Mucosa of descending colon (tissue), 3 donors: ENCODE data around the gene GLYR1. TPM values are rescaled to one million over a fixed set of nuclear protein-coding genes. Genes with fewer than 3 reads are reported as not detected.
A peak's percentile ranks its signal among the peaks of the same experiment; 100 is the strongest.

Source experiments
- ATAC-seq: fragments of 200-7000 bp; cut with Tn5 transposase; one replicate; pipeline ENCODE4 v1.9.1; 2020; ENCODE audit warnings: mild to moderate bottlenecking, moderate library complexity
- DNase-seq, 3 donors: peaks; one replicate each; pipeline ENCODE4 v3.0.0-alpha.2; 2020
- H3K36me3 ChIP-seq: fragments of 200-600 bp; one replicate; pipeline ENCODE4 v1.8.0; 2021; ENCODE audit warnings: low read depth, mild to moderate bottlenecking
- H3K4me1 ChIP-seq: fragments of 200-600 bp; one replicate; pipeline ENCODE4 v1.8.0; 2021; ENCODE audit warnings: low read depth, mild to moderate bottlenecking
- H3K4me3 ChIP-seq: fragments of 200-600 bp; one replicate; pipeline ENCODE4 v1.8.0; 2021; ENCODE audit warnings: mild to moderate bottlenecking
- H3K9me3 ChIP-seq: fragments of 200-600 bp; one replicate; pipeline ENCODE4 v1.8.0; 2021; ENCODE audit warnings: mild to moderate bottlenecking
- CTCF ChIP-seq: fragments of 200-600 bp; IDR thresholded peaks from one replicate; pipeline ENCODE4 v1.8.0; 2022; ENCODE audit warnings: antibody characterized with exemption, mild to moderate bottlenecking
- intact Hi-C, 2 donors: fragments of 100-400 bp; cut with DNase I in 1 of 2; cut with micrococcal nuclease in 1 of 2; formaldehyde crosslinking; loops; one replicate each; pipeline versions ENCODE4 v1.11.0 to v1.11.1; 2022; cut with DNase I, micrococcal nuclease
- total RNA-seq, 3 donors: library from RNA; stranded (reverse); fragmentation: NEBNext Ultra II Directional in 2 of 3; extraction: Animal tissue kit (Norgen Biotek cat#: 25700) in 2 of 3; gene quantifications; one replicate each; pipeline versions ENCODE4 v1.2.1 to v1.2.4, GENCODE V29; 2021 to 2023
- donor health status: DM: no; HTN: no; CAD: no; lungs with moderate emphysema.
- donor health status: DM: no; HTN: no; CAD: no.
- donor health status: DM: no; HTN: yes; CAD: no.

GLYR1 gene
- total RNA-seq, 3 donors from 2014 or later = 110 to 123 (median 111) TPM

- Histone ChIP-seq H3K36me3 (no peaks in the 10 kb centered on the region), H3K4me1 (peaks cover 21% of the 10 kb centered on the region), H3K9me3 (no peaks in the 10 kb centered on the region), H3K4me3 (peak overlapping the region; percentile 18)
- ATAC-seq (peak; percentile 92), DNase-seq (peak; percentile 98 to 99 (median 99))
- TF ChIP-seq CTCF = no peak
- intact Hi-C loops = no loop called here
Measured at GRCh38 chr16:4768549-4769305, 78.4 kb downstream of the GLYR1 start.

GRCh38 chr16:4767872-4768548, 79.1 kb downstream of the GLYR1 start:
- no peak for TF ChIP-seq CTCF
- intact Hi-C loops = no loop called here
- Histone ChIP-seq H3K4me3 (peak overlapping the region; percentile 18), H3K4me1 (peaks cover 21% of the 10 kb centered on the region), H3K36me3 (no peaks in the 10 kb centered on the region), H3K9me3 (no peaks in the 10 kb centered on the region)
- DNase-seq (peak in 2 of 3 donors; percentile 38 to 51), ATAC-seq (no peak)

DNA sequence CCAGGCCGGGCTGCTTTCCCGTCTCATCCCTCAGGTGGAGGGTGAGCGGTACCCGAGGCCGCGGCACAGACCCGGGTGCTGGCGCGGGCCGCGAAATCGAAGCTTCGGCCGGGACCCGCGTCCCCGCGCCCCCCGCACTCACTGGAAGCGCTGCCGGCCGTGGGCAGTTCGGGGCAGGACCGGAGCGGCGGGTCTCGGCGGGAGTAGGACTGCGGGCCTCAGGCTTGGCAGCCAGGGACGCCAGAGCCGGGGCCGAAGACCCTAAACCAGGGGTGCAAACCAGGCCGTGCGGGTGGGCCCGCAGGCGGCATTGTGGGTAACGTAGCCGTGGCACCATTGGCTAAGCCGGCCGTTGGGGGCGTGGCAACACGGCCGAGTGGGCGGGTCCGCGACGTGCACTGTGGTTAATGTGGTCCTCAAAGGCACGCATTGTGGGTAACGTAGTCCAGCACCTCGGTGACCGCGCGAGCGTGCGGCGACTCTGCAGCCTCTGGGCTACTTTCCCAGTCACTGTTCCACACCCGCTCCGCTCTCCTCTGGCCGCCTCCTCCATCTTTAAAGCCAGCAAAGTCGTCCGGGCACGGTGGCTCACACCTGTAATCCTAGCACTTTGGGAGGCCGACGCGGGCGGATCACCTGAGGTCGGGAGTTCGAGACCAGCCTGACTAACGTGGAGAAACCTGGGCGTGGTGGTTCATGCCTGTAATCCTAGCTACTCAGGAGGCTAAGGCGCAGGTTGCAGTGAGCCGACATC, 80.0 kb downstream of the GLYR1 start, which contains the start of gene ZNF500:
ZNF500 (minus strand) TSS at position 288 of the 754 bp plus-strand sequence. CDS start 1,184 bp downstream, outside the sequence.
- TF ChIP-seq CTCF = no peak
- no peaks in the 10 kb centered on the region for H3K9me3 ChIP-seq
- H3K36me3 ChIP-seq = peaks cover 3% of the 10 kb centered on the region
- peak; percentile 94 for ATAC-seq
- intact Hi-C loops = no loop called here
- H3K4me3 ChIP-seq = peak within 1 kb of the TSS; percentile 79
- DNase-seq = peak; percentile 98 to 100 (median 100)
- H3K4me1 ChIP-seq = peaks cover 21% of the 10 kb centered on the region

DNA sequence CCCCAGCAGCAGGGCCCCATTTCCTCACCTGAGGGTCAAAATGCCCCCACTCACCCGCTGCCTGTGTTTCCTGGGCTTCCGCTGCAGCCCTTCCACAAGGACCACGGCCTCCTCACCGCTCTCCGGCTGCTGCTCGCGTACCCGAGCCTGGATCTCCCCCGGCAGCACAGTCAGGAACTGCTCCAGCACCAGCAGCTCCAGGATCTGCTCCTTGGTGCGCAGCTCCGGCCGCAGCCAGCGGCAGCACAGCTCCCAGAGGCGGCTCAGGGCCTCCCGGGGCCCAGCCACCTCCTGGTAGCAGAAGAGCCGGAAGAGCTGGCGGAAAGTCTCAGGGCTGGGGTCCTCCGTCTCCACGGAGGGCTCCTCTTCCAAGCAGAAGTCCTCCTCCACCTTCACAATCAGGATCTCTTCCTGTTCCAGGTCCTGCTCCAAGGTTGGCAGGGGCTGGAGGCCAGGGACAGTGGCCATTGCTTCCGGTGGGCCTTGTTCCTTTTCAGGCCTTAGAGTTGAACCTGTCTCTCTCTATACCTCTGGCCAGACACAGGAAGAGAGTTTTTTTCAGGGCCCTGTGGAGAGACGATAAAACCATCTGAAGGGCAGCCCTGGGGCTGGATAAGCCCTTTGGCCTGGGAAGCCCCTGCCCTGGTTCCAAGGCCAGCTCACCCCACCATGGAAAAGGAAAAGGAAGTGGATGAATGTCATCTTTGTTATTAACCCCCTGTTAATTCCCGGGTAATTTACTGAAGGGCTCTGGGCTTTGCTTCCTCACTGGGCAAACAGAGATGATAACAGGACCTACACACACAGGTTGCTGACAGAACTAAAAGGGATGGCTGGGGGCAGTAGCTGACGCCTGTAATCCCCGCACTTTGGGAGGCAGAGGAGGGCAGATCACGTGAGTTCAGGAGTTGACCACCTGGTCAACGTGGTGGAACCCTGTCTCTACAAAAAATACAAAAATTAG, 81.3 kb downstream of the GLYR1 start:
- Histone ChIP-seq H3K36me3 (peaks cover 3% of the 10 kb centered on the region), H3K9me3 (no peaks in the 10 kb centered on the region), H3K4me3 (no peak overlapping the region), H3K4me1 (peaks cover 21% of the 10 kb centered on the region)
- DNase-seq (no peak), ATAC-seq (no peak)
- no peak for TF ChIP-seq CTCF
- intact Hi-C loops = no loop called here

DNA sequence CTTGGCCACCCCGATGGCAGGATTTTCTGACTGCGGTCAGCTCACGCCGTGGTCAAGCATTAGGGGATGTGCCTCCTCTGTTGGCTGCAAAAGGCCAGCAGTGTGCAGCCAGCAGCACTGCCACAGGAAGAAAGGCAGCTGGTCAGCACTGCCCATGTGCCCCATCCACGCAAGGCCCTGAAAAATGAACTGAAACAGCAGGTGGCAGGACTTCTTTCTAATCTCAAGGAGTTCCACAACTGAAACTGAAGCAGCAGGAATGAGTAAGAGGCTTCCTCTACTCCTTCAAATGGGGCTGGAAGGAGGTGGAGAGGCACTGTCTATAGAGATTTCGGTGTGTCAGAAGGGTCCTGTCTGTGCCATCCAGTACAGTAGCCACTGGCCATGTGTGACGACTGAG, 83.3 kb downstream of the GLYR1 start:
- DNase-seq (no peak), ATAC-seq (no peak)
- Histone ChIP-seq H3K9me3 (no peaks in the 10 kb centered on the region), H3K4me3 (no peak overlapping the region), H3K36me3 (peaks cover 3% of the 10 kb centered on the region), H3K4me1 (peaks cover 21% of the 10 kb centered on the region)
- no peak for TF ChIP-seq CTCF
- intact Hi-C loops = no loop called here
